HG02623 (cell line): ENCODE data around the gene CRB1.

ENCODE experiments used
- ATAC-seq: cut with Tn5 transposase; IDR thresholded peaks from one replicate; pipeline ENCODE4 v1.9.1; 2021; ENCODE audit warnings: moderate library complexity; ENCODE audit not compliant: unreplicated experiment

The CRB1 gene

DNA sequence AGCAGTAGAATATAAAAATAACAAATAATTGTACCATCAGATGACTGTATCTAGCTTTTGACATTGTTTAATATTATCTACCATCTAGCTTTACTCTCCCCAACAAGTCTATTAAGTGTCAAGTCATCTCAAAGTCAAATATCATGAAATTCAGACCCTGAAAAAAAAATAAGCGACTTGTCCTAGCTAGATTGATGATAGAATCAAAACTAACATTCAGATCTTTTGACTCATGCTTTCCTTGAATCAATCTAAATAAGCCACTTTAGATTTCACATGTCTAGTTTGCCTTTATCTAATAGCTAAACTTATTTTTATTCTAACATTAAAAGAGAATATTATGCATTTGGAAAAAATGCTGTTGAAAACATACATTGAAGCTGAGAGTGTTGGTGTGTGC lies 35.4 kb downstream of the CRB1 start:
- no peak for ATAC-seq

DNA sequence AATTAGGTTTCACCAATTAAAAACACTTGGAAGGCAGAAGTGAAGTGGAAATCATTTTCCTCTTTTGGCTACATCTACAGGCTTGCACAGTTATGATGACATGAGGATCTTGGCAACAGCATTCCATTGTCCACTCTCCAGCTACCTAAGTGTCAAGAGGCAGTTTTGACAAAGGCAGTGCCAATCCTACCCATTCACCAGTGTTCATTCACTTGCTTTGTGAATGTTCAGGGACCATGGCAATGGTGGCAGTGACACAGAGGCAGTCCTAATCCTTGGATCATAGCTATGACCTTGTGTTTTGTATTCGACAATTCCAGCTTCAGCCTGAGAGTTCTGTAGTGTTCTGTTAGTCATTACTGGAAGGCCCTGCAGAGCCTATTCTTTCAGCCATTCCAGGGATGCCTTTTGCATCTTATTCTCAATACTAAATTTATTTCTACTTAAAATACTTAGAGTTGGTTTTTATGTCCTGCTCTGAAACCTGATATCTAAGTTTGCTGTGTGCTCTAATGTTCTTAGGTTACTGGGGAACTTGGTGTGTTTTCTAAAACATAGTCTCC lies 36.7 kb downstream of the CRB1 start:
- ATAC-seq: no peak

DNA sequence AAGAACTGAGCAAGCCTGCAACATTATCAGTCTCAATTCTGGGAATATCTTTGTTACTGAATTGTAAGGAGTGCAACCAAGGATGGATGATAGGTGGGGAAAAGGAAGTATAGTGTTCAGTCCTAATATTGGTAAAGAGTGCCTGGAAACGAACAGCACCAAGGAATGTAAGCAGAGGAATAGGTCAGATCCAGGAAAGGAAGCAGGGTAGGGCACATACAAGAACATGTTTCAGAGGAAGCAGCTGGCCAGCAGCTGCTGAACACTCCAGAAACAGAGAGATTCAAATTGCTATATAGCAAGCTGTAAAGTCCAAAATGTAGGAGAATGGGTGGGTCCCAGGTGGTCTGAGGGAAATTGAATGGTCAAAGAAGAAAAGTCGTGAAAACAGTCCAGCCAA lies 37.9 kb downstream of the CRB1 start:
- ATAC-seq: no peak

DNA sequence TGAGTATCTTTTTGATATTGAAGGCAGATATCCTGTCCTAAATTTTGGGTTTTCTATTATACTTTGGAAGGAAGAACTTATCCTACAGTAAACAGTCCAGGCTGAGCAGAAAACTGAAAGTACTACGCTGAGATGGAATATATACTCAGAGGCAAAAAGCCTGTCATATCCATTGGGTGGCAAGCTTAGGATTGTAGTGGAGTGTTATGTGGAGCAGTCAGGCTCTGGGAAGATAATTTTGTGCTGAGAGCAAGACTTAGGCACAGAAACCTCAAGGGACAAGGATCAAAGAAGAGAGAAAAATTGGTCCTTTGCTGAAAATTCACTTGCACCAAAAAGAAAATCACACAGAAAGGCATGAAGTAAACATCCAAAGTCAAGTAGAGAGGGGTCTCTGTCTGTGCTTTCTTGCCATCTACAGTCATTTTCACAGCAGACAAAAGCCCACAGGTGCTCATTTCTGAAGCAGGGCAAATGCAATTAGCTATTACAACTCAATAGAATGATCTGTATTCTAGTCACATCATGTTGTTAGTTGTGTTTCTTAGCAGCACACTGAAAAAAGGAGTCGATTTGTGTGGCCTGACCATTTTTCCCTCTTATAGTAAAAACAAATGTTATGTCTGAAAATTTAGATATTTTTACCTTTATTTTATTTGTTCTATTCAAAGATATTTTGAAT lies 38.5 kb downstream of the CRB1 start:
- ATAC-seq: no peak

DNA sequence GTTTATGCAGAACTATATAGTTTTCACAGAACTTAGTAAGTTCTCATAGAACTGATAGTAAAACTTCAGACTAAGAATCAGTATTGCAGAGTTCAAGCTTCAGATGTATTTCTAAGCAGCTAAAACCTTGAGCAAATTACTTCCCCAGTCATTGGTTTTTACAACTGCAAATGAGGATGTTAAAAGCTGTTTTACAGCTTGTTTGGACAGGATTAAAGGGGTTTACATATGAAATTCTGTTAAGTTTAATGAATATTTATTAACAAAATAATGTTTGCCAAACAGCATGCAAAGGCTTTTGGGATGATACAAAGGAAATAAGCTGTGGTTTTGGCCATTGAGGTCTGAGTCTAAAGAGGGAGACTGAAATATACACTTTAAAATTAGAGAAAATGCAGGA lies 39.1 kb downstream of the CRB1 start:
- ATAC-seq: no peak

DNA sequence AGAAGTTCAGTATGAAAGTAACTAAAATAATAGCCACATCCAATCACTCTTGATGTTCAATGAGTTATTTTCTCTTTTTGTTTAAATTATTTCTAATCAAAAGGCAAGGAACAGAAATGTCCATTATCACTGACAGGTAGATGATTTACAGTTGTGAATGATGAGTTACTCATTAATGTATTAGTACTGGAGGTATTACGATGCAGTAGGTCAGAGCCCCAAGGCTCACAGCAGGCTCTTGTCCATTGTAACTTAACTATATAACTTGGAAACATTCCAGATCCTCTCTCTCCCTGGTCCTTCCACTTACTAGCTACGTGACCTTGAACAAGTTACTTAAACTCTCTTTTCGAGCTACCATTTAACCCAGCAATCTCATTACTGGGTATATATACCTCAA lies 39.5 kb downstream of the CRB1 start:
- no peak for ATAC-seq

DNA sequence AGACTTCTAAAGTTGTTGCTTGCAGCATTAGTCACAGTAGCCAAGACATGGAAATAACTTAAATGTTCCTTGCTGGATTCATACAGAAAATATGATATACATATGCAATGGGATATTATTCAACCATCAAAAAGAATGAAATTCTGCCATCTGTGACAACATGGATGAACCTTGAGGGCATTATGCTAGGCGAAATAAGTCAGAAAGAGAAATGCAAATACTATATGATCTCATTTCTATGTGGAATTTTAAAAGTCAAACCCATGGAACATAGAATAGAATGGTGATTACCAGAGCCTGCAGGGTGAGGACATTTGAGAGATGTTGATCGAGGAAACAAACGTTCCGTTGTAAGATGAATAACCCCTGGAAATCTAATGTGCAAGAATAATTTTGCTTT lies 43.0 kb downstream of the CRB1 start:
- ATAC-seq: no peak

DNA sequence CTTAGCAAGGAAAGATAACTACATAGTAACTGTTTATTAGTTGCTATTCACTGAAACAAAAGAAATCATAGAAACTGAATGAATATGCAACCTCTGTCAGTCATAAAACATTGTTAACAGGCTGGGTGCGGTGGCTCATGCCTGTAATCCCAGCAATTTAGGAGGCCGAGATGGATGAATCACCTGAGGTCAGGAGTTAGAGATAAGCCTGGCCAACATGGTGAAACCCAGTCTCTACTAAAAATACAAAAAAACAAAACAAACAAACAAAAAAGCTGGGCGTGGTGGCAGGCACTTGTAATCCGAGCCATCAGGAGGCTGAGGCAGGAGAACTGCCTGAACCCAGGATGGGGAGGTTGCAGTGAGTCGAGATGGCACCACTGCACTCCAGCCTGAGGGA lies 44.1 kb downstream of the CRB1 start:
- no peak for ATAC-seq

DNA sequence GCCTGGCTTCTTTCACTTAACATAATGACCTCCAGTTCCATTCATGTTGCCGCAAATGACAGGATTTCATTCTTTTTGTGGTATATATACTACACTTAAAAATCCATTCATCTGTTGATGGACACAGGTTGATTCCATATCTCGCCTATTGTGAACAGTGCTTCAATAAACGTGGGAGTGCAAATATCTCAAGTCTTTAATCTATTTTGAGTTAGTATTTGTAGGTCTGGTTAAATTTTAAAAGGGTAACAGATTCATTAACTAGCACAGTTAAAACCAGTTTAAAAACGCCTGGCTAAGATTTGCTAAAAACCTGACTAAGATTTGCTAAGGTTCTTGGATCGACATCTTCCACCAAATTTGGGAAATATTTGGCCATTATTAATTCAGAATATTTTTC lies 45.7 kb downstream of the CRB1 start:
- no peak for ATAC-seq

DNA sequence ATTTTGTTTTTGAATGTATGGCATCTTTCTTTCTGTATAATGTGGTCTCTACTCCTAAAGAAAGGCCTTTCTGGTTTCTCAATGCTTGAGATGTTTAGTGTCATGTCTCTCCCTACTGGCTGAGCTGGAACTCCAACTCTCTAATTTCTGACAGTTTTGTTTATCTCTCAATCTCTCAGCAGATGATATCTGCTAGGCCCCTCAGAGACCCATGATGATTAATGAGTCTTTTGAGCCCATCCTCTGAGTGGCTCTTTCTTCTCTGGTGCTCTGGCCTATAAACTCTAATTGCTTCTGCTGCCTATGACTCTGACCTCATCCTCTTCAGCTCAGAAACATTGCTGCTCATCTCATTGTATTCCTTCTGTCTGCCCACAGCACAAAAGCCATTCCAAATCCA lies 46.6 kb downstream of the CRB1 start:
- no peak for ATAC-seq

DNA sequence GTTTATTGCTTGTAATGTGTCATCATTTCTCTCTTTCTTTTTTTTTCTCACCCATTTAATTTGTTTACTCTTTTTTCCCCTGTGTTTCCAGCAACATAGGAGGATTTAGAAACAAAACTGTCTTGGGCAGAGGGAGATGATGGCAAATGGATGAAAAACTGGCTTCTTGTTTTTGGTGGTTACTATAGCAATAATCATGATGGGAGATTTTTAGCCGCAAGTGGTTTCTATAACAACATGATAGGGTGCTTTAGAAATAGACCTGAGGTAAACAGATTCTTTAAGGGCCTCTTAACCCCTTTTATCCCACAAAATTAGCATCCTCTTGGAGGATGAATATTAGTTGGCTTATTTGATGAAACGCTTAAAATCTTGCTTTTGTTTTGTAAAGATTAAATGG lies 51.6 kb downstream of the CRB1 start:
- ATAC-seq: no peak

DNA sequence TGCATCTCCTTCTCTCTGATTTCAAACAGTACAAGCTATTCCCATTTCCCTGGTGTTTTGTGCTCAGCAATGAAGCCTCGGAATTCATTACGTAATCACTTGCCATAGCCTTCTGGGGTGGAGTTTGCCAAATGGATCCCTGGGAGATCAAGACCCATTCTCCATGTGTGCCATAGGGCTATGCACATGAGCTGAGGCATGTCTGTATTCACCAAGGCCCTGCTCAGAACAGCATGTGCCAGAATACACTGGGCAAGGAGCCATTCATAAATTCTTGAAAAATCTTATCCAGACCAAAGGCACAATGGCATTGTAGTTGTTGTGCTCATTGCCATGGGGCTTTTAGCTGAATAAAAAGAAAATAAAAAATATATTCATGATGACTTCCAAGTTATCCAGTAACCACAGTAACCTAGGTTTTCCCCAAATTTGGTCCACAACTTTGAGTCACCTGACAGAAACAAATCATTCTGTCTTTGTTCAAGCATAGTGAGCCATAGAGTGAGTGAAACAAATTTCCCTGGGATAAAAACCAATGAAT lies 53.0 kb downstream of the CRB1 start:
- no peak for ATAC-seq

DNA sequence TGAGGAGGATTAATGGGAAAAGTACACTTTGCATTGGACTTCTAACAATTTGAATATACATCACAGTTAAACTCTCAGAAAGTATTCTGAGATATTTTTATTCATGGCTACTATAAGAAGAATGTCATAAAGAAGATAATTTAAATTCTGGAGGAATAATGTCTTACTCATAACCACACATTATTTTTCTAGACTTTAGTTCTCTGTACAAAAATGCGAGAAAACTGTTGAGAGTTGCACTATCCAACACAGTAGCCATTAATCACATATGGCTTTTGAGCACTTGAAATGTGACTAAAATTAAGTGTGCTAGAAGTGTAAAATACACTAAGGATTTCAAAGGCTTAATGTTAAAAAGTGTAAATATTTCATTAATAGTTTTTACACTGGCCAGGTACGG lies 53.8 kb downstream of the CRB1 start:
- no peak for ATAC-seq

DNA sequence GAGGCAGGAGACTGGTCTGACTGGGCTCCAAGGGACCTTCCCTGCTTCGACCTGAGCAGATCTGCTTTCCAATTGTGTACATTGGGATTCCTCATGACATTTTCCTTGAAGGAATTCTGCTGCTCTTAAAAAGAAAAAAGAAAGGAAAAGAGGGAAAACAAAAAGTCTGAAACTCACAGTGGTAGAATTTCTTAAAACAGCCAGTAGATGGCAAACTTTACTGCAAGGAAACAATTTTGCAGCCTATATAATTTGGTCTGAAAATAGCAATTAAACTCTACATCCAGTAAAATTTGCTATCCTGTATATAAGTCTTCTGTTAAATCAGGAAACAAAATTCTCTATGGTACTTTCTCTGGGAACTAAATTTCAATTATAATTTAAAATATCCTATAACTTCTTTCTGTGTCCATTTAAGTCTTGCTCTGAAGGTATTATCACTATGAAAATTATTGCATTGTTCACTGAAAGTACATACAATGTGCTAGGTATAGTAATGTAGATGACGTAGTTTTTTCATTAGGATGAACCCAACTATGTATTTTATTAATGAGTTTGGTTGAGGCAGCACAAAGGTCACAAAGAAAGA lies 59.8 kb downstream of the CRB1 start:
- ATAC-seq: no peak

DNA sequence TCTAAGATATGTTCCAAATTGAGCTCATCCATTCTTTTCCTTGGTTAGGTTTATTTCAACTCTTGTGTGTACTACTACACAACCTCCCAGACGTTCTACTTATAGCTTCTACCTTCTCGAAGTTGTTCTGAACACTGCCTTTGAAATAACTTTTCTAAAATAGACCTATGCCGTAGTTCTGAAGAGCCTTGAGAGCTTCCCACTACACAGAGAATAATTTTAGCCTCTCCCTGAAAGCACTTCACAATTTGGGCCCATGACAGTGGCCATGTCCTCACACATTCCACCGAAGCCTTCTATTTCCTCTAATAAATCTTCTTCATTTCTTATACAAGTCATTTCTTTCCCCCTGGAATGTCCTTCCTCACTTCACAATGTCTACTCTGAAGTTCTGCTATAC lies 62.2 kb downstream of the CRB1 start:
- ATAC-seq: no peak

DNA sequence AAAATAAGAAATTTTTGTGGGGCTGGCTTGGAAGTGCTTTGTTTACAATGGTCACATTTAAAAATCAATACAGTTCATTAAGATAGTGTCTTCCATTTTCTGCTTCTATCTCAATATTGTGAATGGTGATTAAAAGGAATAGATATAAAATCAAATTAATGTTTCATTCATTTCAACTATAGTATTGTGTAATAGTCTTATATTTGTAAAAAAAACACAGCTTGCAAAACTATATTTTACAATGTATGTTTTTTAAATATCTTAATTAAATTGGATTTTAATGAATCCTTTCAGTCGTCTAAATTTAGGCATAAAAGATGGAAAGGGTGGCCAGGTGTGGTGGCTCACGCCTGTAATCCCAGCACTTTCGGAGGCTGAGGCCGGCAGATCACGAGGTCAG lies 63.5 kb downstream of the CRB1 start:
- no peak for ATAC-seq

DNA sequence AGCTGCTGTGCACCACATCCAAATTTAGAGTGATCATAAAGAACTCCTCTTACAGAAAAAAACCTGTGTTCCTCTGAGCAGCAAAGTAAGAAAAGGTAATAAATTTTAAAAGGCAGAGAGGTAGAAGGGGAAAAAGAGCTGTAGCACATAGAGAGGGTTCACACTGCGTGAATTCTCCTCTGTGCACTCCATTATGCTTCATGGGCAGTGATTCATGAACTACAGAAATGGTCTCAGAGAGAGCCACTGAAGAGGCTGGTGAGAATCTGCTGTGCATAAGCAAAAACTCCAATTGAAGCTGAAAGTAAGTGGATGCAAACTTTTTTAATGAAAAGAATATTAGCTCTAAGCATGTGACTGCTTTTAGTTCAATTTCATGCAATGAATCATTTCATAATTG lies 65.0 kb downstream of the CRB1 start:
- no peak for ATAC-seq

DNA sequence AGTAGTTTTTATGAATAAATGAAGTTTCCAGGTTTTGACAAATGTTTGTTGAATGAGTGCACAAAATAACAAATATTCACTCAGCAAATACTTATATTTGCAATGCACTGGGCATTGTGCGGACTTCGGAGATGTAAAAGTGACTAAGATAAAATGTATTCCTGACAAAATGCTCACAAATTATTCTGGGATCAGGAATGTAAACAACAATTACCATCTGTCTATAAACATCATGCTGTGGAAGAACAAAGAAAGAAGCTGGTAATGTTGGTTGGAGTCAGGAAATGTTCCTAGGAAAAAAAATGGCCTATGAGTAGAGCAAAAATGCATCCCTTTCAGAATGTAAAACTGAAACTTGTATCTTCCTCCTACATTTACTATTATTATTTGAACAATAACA lies 68.5 kb downstream of the CRB1 start:
- no peak for ATAC-seq

DNA sequence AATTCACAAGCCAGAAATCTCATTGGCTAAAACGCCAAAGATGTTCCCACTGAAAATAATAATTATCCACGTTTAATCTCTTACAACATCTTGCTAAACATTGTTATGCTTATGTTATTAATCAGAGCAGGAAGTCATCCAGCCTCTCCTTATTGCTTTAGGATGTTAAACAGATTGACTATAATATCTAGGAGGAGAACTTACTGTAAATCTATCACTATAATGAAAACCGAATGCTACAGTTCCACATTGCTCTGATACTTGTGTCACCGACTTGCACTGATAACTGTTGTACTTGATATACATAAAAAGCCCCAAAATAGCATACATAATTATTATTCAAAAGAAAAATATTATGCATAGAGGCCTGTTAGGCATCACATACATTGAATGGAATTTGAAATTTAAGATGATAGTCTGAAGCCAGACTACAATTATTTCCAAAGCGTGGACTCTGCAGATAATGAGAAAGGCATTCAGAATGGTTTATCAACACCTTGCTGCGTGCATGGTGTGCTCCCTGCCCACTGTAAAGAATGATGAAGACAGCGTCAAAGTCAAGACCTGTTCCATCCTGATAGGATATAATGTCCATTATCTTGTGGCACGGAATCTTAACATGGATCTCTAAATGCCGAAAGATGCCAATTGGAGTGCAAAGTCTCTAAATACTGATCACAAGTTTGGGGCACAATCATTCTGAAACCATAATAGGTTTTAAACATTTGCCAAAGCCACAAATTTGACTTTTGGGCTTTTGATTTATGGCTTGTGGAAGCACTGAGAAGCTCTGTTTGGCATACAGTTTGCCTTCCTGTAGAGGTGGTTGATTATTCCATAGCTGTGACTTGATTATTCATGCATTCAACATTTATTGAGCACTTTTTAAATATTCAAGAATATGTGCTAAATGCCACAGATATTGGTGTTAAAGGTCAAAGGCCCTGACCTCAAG lies 71.3 kb downstream of the CRB1 start:
- no peak for ATAC-seq

DNA sequence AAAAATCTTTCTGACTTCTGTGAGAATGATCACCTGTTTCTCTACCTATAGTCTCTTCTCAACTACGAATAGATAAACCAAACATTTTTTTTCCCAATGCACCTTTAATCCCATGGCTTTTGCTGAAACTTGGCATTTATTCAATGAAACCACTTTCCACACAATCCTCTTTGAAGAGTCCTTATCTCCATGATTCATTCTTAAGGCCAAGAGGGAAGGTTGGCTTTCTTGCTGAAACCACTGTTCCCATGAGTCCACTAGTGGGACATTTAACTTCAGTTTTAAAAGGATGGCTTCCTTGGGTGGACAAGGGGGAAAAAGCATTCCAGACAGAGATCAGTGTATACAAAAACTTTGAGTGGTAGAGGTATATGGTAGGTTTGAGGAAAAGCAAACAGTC lies 73.6 kb downstream of the CRB1 start:
- no peak for ATAC-seq

DNA sequence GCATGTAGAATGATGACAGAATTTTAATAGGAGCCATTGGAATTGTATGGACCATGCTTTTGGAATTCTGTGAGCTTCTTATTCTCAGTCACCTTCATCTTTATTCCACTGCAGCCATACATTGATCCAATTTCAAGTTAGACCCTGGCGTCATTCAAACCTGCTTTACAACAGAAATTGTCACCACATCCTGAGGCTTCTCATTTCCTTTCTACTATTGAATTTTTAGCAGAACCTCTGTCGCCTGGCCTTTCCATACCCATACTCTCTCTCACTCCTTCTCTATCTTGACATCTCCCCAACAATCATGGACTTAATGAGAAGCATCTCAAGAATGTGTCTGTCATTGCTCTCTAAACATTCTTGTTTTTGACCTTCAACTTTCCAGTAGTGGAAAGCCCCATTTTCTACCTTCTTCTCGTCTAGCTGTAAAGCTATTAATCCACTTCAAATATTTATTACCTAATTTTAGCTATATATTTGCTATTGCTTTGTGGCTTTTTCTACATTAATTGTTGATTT lies 74.1 kb downstream of the CRB1 start:
- ATAC-seq: no peak
